ENCODE data around the gene STARD13.
A peak's percentile ranks its signal among the peaks of the same experiment; 100 is the strongest.

The STARD13 gene

DNA sequence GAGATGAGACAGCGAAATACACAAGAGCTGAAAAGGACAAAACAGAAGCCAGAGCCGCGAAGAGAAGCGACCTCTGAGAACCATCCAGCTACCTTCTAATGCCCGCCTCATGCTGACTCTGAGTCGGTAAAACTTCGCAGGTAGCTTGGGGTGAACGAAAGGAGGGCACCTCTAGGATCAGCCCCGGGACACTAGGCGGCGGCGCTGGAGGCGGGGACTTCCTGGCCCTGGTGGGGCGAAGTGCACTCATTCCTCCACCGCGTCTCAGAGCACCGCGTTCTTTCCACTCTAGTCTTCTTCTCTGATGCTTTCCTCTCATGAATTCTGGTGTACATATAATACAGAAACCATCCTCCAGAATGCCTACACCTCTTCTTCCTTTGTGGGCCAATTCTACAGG lies 219.2 kb downstream of the STARD13 start:
- DNase-seq (ENCODE audit: low read depth), result no peak
- TF ChIP-seq, protein P1, sequence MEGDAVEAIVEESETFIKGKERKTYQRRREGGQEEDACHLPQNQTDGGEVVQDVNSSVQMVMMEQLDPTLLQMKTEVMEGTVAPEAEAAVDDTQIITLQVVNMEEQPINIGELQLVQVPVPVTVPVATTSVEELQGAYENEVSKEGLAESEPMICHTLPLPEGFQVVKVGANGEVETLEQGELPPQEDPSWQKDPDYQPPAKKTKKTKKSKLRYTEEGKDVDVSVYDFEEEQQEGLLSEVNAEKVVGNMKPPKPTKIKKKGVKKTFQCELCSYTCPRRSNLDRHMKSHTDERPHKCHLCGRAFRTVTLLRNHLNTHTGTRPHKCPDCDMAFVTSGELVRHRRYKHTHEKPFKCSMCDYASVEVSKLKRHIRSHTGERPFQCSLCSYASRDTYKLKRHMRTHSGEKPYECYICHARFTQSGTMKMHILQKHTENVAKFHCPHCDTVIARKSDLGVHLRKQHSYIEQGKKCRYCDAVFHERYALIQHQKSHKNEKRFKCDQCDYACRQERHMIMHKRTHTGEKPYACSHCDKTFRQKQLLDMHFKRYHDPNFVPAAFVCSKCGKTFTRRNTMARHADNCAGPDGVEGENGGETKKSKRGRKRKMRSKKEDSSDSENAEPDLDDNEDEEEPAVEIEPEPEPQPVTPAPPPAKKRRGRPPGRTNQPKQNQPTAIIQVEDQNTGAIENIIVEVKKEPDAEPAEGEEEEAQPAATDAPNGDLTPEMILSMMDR (IDR thresholded peaks at IDR 0.05; ENCODE audit: insufficient read depth, low read depth, low read length, missing control alignments), result no peak
- no peak overlapping the region for H3K4me3 ChIP-seq (ENCODE audit: low read length)

DNA sequence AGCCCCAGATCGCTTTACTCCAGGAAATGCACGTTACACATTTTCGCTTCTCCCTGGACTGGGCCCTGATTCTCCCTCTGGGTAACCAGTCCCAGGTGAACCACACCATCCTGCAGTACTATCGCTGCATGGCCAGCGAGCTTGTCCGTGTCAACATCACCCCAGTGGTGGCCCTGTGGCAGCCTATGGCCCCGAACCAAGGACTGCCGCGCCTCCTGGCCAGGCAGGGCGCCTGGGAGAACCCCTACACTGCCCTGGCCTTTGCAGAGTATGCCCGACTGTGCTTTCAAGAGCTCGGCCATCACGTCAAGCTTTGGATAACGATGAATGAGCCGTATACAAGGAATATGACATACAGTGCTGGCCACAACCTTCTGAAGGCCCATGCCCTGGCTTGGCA lies 224.7 kb downstream of the STARD13 start:
- H3K4me3 ChIP-seq (ENCODE audit: low read length), result no peak overlapping the region
- no peak for DNase-seq (ENCODE audit: low read depth)
- TF ChIP-seq, protein P1 (IDR thresholded peaks at IDR 0.05; ENCODE audit: insufficient read depth, low read depth, low read length, missing control alignments), result no peak

DNA sequence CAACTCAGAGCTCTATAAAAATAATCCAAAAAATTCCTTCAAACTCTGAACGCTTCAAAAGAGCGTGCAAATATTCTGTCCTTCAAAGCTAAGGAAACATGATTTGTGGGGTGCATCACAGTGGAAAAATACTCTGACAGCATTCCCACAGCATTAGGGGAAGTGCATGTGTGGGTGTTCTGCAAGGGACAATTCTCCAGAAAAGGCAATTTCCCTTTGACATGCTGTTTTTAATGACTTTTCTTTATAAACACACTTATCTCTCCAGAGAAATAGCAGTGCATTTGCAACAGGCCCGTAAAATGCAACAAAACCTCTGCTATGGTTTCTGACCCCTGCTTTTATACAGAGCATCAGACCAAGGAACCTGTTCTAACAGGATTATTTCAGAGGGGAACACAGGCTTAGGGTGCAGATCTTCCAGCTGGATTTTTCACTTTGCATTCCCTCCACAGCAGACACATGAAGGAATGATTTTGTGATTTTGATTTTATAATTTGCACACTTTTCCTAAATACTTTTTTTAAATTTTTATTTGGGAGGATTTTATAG lies 226.7 kb downstream of the STARD13 start:
- DNase-seq (ENCODE audit: low read depth), result no peak
- H3K4me3 ChIP-seq (ENCODE audit: low read length), result no peak overlapping the region
- TF ChIP-seq, protein P1 (IDR thresholded peaks at IDR 0.05; ENCODE audit: insufficient read depth, low read depth, low read length, missing control alignments), result no peak

DNA sequence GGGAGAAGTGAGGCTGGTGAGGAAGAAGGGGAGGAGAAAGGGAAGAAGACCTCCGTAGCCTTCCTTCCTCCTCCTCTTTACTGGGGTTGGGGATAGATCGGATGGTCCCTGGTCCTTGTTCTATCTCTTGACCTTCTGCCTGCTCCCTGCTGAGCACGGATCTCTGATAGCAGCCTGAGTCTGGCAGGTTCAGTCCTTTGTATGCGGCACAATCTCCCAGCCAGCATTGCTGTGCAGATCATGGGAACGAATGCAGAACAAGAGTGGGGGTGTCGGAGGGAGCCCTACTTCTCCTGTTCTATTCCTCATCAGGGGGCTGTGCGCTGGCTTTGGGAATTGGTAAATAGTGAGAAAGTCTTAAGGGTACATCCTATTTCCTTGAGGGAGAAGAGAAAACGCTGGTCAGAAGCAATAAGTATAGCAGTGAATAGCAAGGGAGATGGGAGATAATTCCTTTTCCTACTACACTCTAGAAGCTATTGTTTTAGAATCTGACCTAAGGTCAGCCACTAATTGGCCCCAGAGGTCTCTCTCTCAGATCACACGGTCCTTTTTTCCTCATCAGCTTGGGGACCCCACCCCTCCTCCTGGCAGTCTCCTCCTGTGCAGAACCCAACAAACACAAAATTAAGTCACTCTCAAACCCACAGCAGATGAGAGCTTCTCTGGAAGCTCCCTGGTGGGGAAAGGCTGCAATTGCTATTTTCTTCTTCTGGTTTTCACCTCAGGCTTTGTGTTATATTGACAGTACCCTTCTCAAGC lies 228.4 kb downstream of the STARD13 start:
- DNase-seq (ENCODE audit: low read depth), result peak; percentile 7
- H3K4me3 ChIP-seq (ENCODE audit: low read length), result no peak overlapping the region
- TF ChIP-seq, protein P1 (IDR thresholded peaks at IDR 0.05; ENCODE audit: insufficient read depth, low read depth, low read length, missing control alignments), result peak; percentile 51

DNA sequence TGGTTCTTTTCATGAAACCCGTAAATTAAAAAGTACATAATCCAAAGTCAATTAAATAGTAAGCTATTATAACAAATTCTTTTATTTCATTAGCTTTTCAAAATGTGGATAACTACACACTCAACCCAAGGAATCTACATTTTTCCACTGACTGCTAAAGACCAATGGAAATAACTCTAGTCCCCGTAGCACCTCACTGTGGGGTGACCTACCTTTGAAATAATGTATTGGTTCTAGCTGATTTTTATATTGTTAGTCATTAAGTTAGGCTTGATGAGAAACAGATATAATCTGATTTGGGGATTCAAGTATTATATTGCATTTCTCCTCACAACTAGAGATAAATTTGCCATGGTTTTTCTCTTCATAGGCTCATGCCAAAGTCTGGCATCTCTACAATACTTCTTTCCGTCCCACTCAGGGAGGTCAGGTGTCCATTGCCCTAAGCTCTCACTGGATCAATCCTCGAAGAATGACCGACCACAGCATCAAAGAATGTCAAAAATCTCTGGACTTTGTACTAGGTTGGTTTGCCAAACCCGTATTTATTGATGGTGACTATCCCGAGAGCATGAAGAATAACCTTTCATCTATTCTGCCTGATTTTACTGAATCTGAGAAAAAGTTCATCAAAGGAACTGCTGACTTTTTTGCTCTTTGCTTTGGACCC lies 232.0 kb downstream of the STARD13 start:
- TF ChIP-seq, protein P1 (IDR thresholded peaks at IDR 0.05; ENCODE audit: insufficient read depth, low read depth, low read length, missing control alignments), result no peak
- no peak for DNase-seq (ENCODE audit: low read depth)
- H3K4me3 ChIP-seq (ENCODE audit: low read length), result no peak overlapping the region
